GM12878 (cell line): ENCODE measurements around the gene AIRE. TPM values are rescaled to one million over a fixed set of nuclear protein-coding genes. Genes with fewer than 3 reads are reported as not detected.
A peak's percentile ranks its signal among the peaks of the same experiment; 100 is the strongest.

ENCODE experiments used
- ATAC-seq: fragments of 200-7000 bp; cut with Tn5 transposase; 3 replicates; pipeline ENCODE4 v1.9.1; 2020; ENCODE audit warnings: mild to moderate bottlenecking, moderate library complexity
- BruUV-seq: library from RNA; stranded (reverse); fragments of 400-500 nt; replicated peaks from 2 replicates; lab custom pipeline; 2021; lab: Mats Ljungman, UMichigan
- CTCF ChIA-PET: fragments of 300-600 bp; sonication (Branson Sonifier 250); formaldehyde crosslinking; extraction: SDS; loops from one replicate; lab custom pipeline; 2021; ENCODE audit warnings: inconsistent platforms; lab: Yijun Ruan, JAX
- POLR2A ChIA-PET: fragments of 350-600 bp; formaldehyde crosslinking; extraction: SDS; loops from one replicate; lab custom pipeline; 2021; ENCODE audit warnings: inconsistent platforms; lab: Charles Lee
- RAD21 ChIA-PET: fragments of 300-600 bp; sonication (Branson Sonifier 250); formaldehyde crosslinking; loops from one replicate; lab custom pipeline; 2023; ENCODE audit warnings: antibody characterized with exemption; ENCODE audit not compliant: unreplicated experiment; lab: Charles Lee
- SMC1A ChIA-PET: fragments of 300-600 bp; sonication (Branson Sonifier 250); formaldehyde crosslinking; loops from one replicate; lab custom pipeline; 2023; ENCODE audit not compliant: unreplicated experiment, uncharacterized antibody; lab: Charles Lee
- DNase-seq: peaks from one replicate; pipeline ENCODE4 v3.0.0-alpha.2; 2011; ENCODE audit warnings: low read depth, low spot score
- FAIRE-seq: peaks from 3 replicates; lab custom pipeline; 2011; peaks lifted over from hg19 to GRCh38; lab: Jason Lieb, UNC
- H2AFZ ChIP-seq: 2 replicates; pipeline ENCODE4 v1.6.0; 2011; ENCODE audit warnings: low read depth, low read length, control low read depth; ENCODE audit not compliant: control insufficient read depth
- H3K27ac ChIP-seq: 2 replicates; pipeline ENCODE4 v1.5.1; 2011; ENCODE audit warnings: control low read depth; ENCODE audit not compliant: control insufficient read depth, insufficient read depth
- H3K27me3 ChIP-seq, 2 experiments: replicated peaks in 1 of 2; 2 replicates each; pipeline versions ENCODE4 v1.6.0 to v1.6.1; 2011; ENCODE audit warnings: low read length in 1 of 2; ENCODE audit not compliant: control insufficient read depth in 2 of 2, insufficient read depth in 2 of 2
- H3K36me3 ChIP-seq, 2 experiments: 2 replicates each; pipeline ENCODE4 v1.5.1; 2011; ENCODE audit warnings: low read length in 1 of 2; ENCODE audit not compliant: control insufficient read depth in 2 of 2, insufficient read depth in 2 of 2
- H3K4me1 ChIP-seq: 2 replicates; pipeline ENCODE4 v1.6.1; 2011; ENCODE audit warnings: mild to moderate bottlenecking, low read length, moderate library complexity, mixed read lengths; ENCODE audit not compliant: control insufficient read depth, insufficient read depth
- H3K4me2 ChIP-seq: 2 replicates; pipeline ENCODE4 v1.6.0; 2011; ENCODE audit warnings: control low read depth; ENCODE audit not compliant: control insufficient read depth, insufficient read depth
- H3K4me3 ChIP-seq: fragments of 200-600 bp; sonication (generic); 2 replicates; pipeline ENCODE4 v1.5.1; 2016
- H3K79me2 ChIP-seq: 2 replicates; pipeline ENCODE4 v1.6.0; 2011; ENCODE audit warnings: low read length; ENCODE audit not compliant: control insufficient read depth, insufficient read depth
- H3K9ac ChIP-seq: 2 replicates; pipeline ENCODE4 v1.8.0; 2011; ENCODE audit warnings: low read length, control low read depth, mixed read lengths; ENCODE audit not compliant: control insufficient read depth, insufficient read depth
- H3K9me3 ChIP-seq: replicated peaks from 3 replicates; pipeline ENCODE4 v1.5.1; 2011; ENCODE audit warnings: mild to moderate bottlenecking, low read length; ENCODE audit not compliant: control insufficient read depth, insufficient read depth
- H4K20me1 ChIP-seq: 2 replicates; pipeline ENCODE4 v1.6.0; 2011; ENCODE audit not compliant: control insufficient read depth, insufficient read depth
- CTCF ChIP-seq, 3 experiments: IDR thresholded peaks in 2 of 3; conservative IDR thresholded peaks in 1 of 3; 2 replicates each; pipeline ENCODE4 v1.5.1; 2011; ENCODE audit warnings: low read depth in 3 of 3, low read length in 3 of 3, mild to moderate bottlenecking in 3 of 3, control low read depth in 2 of 3, moderate library complexity in 2 of 3, inconsistent platforms in 1 of 3, mixed read lengths in 1 of 3; ENCODE audit not compliant: control insufficient read depth in 2 of 3, insufficient read depth in 1 of 3; ENCODE audit errors: extremely low read depth in 1 of 3
- MAX ChIP-seq: IDR thresholded peaks from 2 replicates; pipeline ENCODE4 v1.6.1; 2012; ENCODE audit warnings: low read depth, low read length, improper control_type of control experiment
- MYC ChIP-seq: IDR thresholded peaks from 2 replicates; pipeline ENCODE4 v1.6.1; 2011; ENCODE audit warnings: mild to moderate bottlenecking, low read length, moderate library complexity, inconsistent platforms; ENCODE audit not compliant: insufficient read depth, insufficient replicate concordance, insufficient read length, severe bottlenecking
- NFYB ChIP-seq: IDR thresholded peaks from 2 replicates; pipeline ENCODE4 v1.6.1; 2011; ENCODE audit warnings: low read depth, mild to moderate bottlenecking, low read length, improper control_type of control experiment, moderate library complexity; ENCODE audit not compliant: insufficient read depth
- RAD21 ChIP-seq: IDR thresholded peaks from 2 replicates; pipeline ENCODE4 v1.6.1; 2011; ENCODE audit warnings: mild to moderate bottlenecking, low read depth, low read length, moderate library complexity; ENCODE audit not compliant: insufficient read depth
- TBL1XR1 ChIP-seq: IDR thresholded peaks from 2 replicates; pipeline ENCODE4 v1.6.1; 2012; ENCODE audit warnings: low read depth, low read length, improper control_type of control experiment
- WRNIP1 ChIP-seq: IDR thresholded peaks from 2 replicates; pipeline ENCODE4 v1.6.1; 2011; ENCODE audit warnings: low read depth, low read length, improper control_type of control experiment, borderline replicate concordance
- WGBS: methylation state at CpG from one replicate; pipeline ENCODE4 v1.1.6; 2016; ENCODE audit warnings: low lambda C conversion rate; ENCODE audit not compliant: insufficient replicate concordance, insufficient coverage; ENCODE audit errors: missing lambda C conversion rate; 5-methylcytosine and 5-hydroxymethylcytosine counted together
- in situ Hi-C: fragments of 300-500 bp; cut with MboI; formaldehyde crosslinking; loops from 9 replicates; pipeline ENCODE4 v1.14.3; 2018; ENCODE audit warnings: mixed read lengths
- intact Hi-C: fragments of 100-400 bp; cut with micrococcal nuclease; formaldehyde crosslinking; loops from one replicate; pipeline ENCODE4 v1.14.2; 2022; ENCODE audit not compliant: unreplicated experiment
- polyA plus RNA-seq, 11 experiments: library from polyadenylated mRNA; depleted of rRNA in 4 of 11; unstranded in 6 of 11; stranded (reverse) in 5 of 11; fragments of >200 nt; fragmentation: Nextera tagmentation in 4 of 11; fragmentation: Illumina TruSeq in 1 of 11; extraction: Ambion mirVana in 4 of 11; extraction: Trizol in 1 of 11; gene quantifications; 1 replicate in 1 of 11; 2 replicates in 10 of 11; pipeline versions ENCODE4 v1.2.1 to v1.2.3, GENCODE V29; 2011 to 2016; ENCODE audit warnings: inconsistent platforms in 2 of 11, missing spikeins in 2 of 11, low read depth in 1 of 11
- total RNA-seq, 4 experiments: library from RNA; depleted of rRNA in 3 of 4; stranded (reverse); fragments of >200 nt in 3 of 4; fragmentation: Illumina TruSeq in 1 of 4; extraction: Trizol in 1 of 4; gene quantifications; 2 replicates each; pipeline versions ENCODE4 v1.2.1 to v1.2.3, GENCODE V29; 2013 to 2021

The AIRE gene
- total and polyA plus RNA-seq, 10 of the 15 experiments (the other 5 are each of a cell fraction or from before 2014, with no cell fraction given) = 0.05 to 0.10 TPM; not detected in 8

DNA sequence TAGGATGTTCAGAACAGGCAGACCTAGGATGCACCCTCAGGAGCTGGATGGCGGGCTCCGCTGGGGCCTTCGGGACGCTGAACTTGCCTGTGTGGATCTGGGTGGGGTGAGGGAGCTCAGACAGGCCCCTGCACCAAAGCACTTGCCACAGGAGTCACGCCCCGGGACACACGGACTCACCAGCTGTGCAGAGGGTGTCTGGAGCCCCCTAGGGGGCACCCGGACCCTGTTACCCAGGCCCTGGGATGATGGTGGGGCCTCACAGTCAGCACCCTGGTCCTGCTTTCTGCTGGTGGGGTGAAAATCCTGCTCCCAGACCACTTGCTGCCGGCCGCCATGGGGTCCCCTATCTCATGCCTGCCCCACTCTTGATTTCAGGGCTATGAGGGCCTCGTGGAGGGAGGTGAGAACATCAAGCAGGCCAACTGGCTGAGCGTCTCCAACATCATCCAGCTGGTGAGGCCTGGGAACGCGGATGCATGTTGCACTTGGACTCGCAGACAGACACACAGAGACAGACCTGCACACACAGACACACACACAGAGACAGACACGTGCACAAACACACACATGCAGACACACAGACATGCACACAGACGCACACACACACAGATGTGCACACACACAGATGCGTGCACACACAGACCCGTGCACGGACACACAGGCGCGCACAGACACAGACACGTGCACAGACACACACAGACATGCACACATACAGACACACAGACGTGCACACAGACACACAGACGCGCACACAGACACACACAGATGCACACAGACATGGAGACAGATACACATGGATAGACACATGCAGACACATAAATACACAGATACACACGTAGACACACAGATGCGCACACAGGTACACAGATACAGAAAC lies 25.2 kb downstream of the AIRE start (continued):
- TF ChIP-seq CTCF (IDR thresholded peaks at IDR 0.05 in 2 of 3, conservative IDR thresholded peaks at IDR 0.05 in 1 of 3; ENCODE audit: control insufficient read depth in 2 of 3, extremely low read depth in 1 of 3, insufficient read depth in 1 of 3, low read depth in 3 of 3, low read length in 3 of 3) (peak in 2 of 3 experiments; percentile 12 to 26; a peak in 2 of 6 replicates), MAX (no peak)

- CTCF ChIA-PET = no interaction called here
- H3K4me1 ChIP-seq = no peaks in the 10 kb centered on the region
Observed at GRCh38 chr21:44312089-44312488, 26.4 kb downstream of the AIRE start.

More at GRCh38 chr21:44312089-44312488, 26.4 kb downstream of the AIRE start:
- no peak for DNase-seq
- SMC1A ChIA-PET = no interaction called here
- H3K79me2 ChIP-seq = no peaks in the 10 kb centered on the region
- POLR2A ChIA-PET = no interaction called here
- RAD21 ChIA-PET = no interaction called here
- no TSS peak for BruUV-seq
- 98% methylated on average over 22 of the region's 22 CpGs for WGBS
- no peak for FAIRE-seq
- no peaks in the 10 kb centered on the region for H3K9me3 ChIP-seq
- H3K27me3 ChIP-seq = no peaks in the 10 kb centered on the region
- no peak overlapping the region for H3K4me3 ChIP-seq
- H3K27ac ChIP-seq = no peak overlapping the region
- H3K4me2 ChIP-seq = no peak overlapping the region
- H2AFZ ChIP-seq = no peak overlapping the region
- in situ Hi-C loops = no loop called here
- no peak for TF ChIP-seq NFYB
- TF ChIP-seq RAD21 = no peak
- no peak for TF ChIP-seq MYC
- TF ChIP-seq TBL1XR1 = no peak
- no peak for TF ChIP-seq WRNIP1
- intact Hi-C loops = no loop called here
- no peak for ATAC-seq
- no peak overlapping the region for H3K9ac ChIP-seq
- peaks cover 19 to 50% of the 10 kb centered on the region in 2 experiments; a peak in 3 of 4 replicates for H3K36me3 ChIP-seq
- no peaks in the 10 kb centered on the region for H4K20me1 ChIP-seq
